Endothelial cell of umbilical vein (primary cell): ENCODE data around the gene CPA2. TPM values are rescaled to one million over a fixed set of nuclear protein-coding genes. Genes with fewer than 3 reads are reported as not detected.

ENCODE experiments used
- BruUV-seq: library from RNA; stranded (reverse); fragments of 400-500 nt; replicated peaks from 2 replicates; lab custom pipeline; 2021; lab: Mats Ljungman, UMichigan
- CTCF ChIA-PET: fragments of 300-600, 350-600 bp; sonication (Branson Sonifier 250); formaldehyde crosslinking; loops from one replicate; lab custom pipeline; 2021; ENCODE audit warnings: antibody characterized with exemption, inconsistent platforms; lab: Charles Lee
- POLR2A ChIA-PET: fragments of 300-600, 350-600 bp; sonication (Branson Sonifier 250); formaldehyde crosslinking; loops from one replicate; lab custom pipeline; 2021; ENCODE audit warnings: antibody characterized with exemption, inconsistent platforms; lab: Charles Lee
- DNase-seq: peaks from one replicate; pipeline ENCODE4 v3.0.0-alpha.2; 2011; ENCODE audit warnings: low read depth, low spot score
- FAIRE-seq: peaks from 2 replicates; lab custom pipeline; 2011; peaks lifted over from hg19 to GRCh38; lab: Jason Lieb, UNC
- H2AFZ ChIP-seq: 2 replicates; pipeline ENCODE4 v1.6.0; 2012; ENCODE audit warnings: low read depth, low read length, control low read depth, inconsistent platforms
- H3K27ac ChIP-seq: 2 replicates; pipeline ENCODE4 v1.5.1; 2011; ENCODE audit warnings: low read depth, mild to moderate bottlenecking, control low read depth, low read length, moderate library complexity; ENCODE audit not compliant: insufficient read depth
- H3K27me3 ChIP-seq, 2 experiments: 2 replicates each; pipeline versions ENCODE4 v1.6.0 to v1.6.1; 2011; ENCODE audit warnings: low read length in 2 of 2, mixed read lengths in 1 of 2; ENCODE audit not compliant: control insufficient read depth in 2 of 2, insufficient read depth in 2 of 2
- H3K36me3 ChIP-seq, 2 experiments: 2 replicates in 1 of 2; 3 replicates in 1 of 2; pipeline ENCODE4 v1.5.1; 2011; ENCODE audit warnings: low read length in 2 of 2, mild to moderate bottlenecking in 1 of 2, moderate library complexity in 1 of 2; ENCODE audit not compliant: control insufficient read depth in 2 of 2, insufficient read depth in 2 of 2; ENCODE audit errors: extremely low read depth in 1 of 2
- H3K4me1 ChIP-seq: 3 replicates; pipeline ENCODE4 v1.5.1; 2011; ENCODE audit warnings: mild to moderate bottlenecking, low read length; ENCODE audit not compliant: control insufficient read depth, insufficient read depth; ENCODE audit errors: extremely low read depth
- H3K4me2 ChIP-seq: 2 replicates; pipeline ENCODE4 v1.6.1; 2011; ENCODE audit warnings: low read length, control low read depth, mixed read lengths; ENCODE audit not compliant: insufficient read depth
- H3K4me3 ChIP-seq, 3 experiments: fragments of 200-600 bp in 1 of 3; sonication (generic), shearing (Covaris generic) in 1 of 3; replicated peaks in 1 of 3; 2 replicates each; pipeline ENCODE4 v1.5.1; 2011 to 2016; ENCODE audit warnings: control low read depth in 3 of 3, low read length in 3 of 3, mild to moderate bottlenecking in 2 of 3, inconsistent platforms in 1 of 3, low read depth in 1 of 3, moderate library complexity in 1 of 3; ENCODE audit not compliant: insufficient read depth in 1 of 3
- H3K79me2 ChIP-seq: 2 replicates; pipeline ENCODE4 v1.6.0; 2012; ENCODE audit warnings: low read length, inconsistent platforms; ENCODE audit not compliant: control insufficient read depth, insufficient read depth
- H3K9ac ChIP-seq: replicated peaks from 2 replicates; pipeline ENCODE3; 2011; ENCODE audit warnings: low read length, control low read depth; ENCODE audit not compliant: insufficient read depth; ENCODE audit errors: extremely low read depth
- H3K9me1 ChIP-seq: replicated peaks from 3 replicates; pipeline ENCODE4 v1.6.0; 2011; ENCODE audit warnings: mild to moderate bottlenecking, low read length; ENCODE audit not compliant: control insufficient read depth, insufficient read depth; ENCODE audit errors: extremely low read depth
- H3K9me3 ChIP-seq: replicated peaks from 2 replicates; pipeline ENCODE4 v1.5.1; 2012; ENCODE audit warnings: low read length, inconsistent platforms; ENCODE audit not compliant: control insufficient read depth, insufficient read depth
- H4K20me1 ChIP-seq: replicated peaks from 2 replicates; pipeline ENCODE3; 2011; ENCODE audit warnings: mild to moderate bottlenecking, low read length; ENCODE audit not compliant: control insufficient read depth, insufficient read depth; ENCODE audit errors: extremely low read depth
- CTCF ChIP-seq, 2 donors: IDR thresholded peaks; 1 replicate in 1 of 2; 2 replicates in 1 of 2; pipeline ENCODE4 v1.5.1; 2011; ENCODE audit warnings: low read length in 2 of 2, mild to moderate bottlenecking in 2 of 2, moderate library complexity in 2 of 2, control low read depth in 1 of 2, inconsistent platforms in 1 of 2, low read depth in 1 of 2; ENCODE audit not compliant: insufficient read depth in 1 of 2; ENCODE audit errors: extremely low read depth in 1 of 2
- EZH2 ChIP-seq: IDR thresholded peaks from 2 replicates; pipeline ENCODE4 v1.6.1; 2012; ENCODE audit warnings: borderline replicate concordance, low read depth, mild to moderate bottlenecking, moderate library complexity, low read length, inconsistent platforms; ENCODE audit not compliant: severe bottlenecking
- FOS ChIP-seq: IDR thresholded peaks from 2 replicates; pipeline ENCODE4 v1.6.1; 2011; ENCODE audit warnings: mild to moderate bottlenecking, low read length, moderate library complexity, borderline replicate concordance; ENCODE audit not compliant: insufficient read depth
- GATA2 ChIP-seq: IDR thresholded peaks from 2 replicates; pipeline ENCODE4 v1.7.0; 2011; ENCODE audit warnings: low read depth, mild to moderate bottlenecking, moderate library complexity, mixed read lengths, low read length; ENCODE audit not compliant: insufficient read length, insufficient read depth
- JUN ChIP-seq: IDR thresholded peaks from 2 replicates; pipeline ENCODE4 v1.6.1; 2011; ENCODE audit warnings: borderline replicate concordance, low read depth; ENCODE audit not compliant: insufficient read length, insufficient read depth
- MAX ChIP-seq: IDR thresholded peaks from 2 replicates; pipeline ENCODE4 v1.6.1; 2011; ENCODE audit not compliant: insufficient read depth, insufficient read length
- MYC ChIP-seq: IDR thresholded peaks from one replicate; pipeline ENCODE4 v1.6.1; 2011; ENCODE audit warnings: mild to moderate bottlenecking, low read depth, low read length
- POLR2A ChIP-seq: IDR thresholded peaks from 2 replicates; pipeline ENCODE4 v1.6.1; 2012; ENCODE audit warnings: low read depth, mild to moderate bottlenecking, control low read depth, low read length
- POLR2AphosphoS5 ChIP-seq: IDR thresholded peaks from 2 replicates; pipeline ENCODE4 v1.6.1; 2012; ENCODE audit warnings: low read depth, mild to moderate bottlenecking, control low read depth, low read length, moderate library complexity; ENCODE audit not compliant: insufficient read depth
- dilution Hi-C: fragments of 300-500 bp; cut with MboI; formaldehyde crosslinking; loops from one replicate; pipeline ENCODE4 v1.15.0; 2019; ENCODE audit warnings: low sequenced_read_pairs; ENCODE audit not compliant: extremely low pct_ligation_motif_present
- intact Hi-C: fragments of 100-400 bp; cut with micrococcal nuclease; formaldehyde crosslinking; loops from one replicate; pipeline ENCODE4 v1.10.0; 2022
- polyA plus RNA-seq, 4 experiments: library from polyadenylated mRNA; depleted of rRNA in 3 of 4; stranded (reverse) in 3 of 4; unstranded in 1 of 4; fragments of >200 nt; gene quantifications; 2 replicates each; pipeline versions ENCODE4 v1.2.1 to v1.2.3, GENCODE V29; 2011 to 2012; ENCODE audit warnings: missing spikeins in 1 of 4
- total RNA-seq: library from RNA; stranded (reverse); gene quantifications from 2 replicates; pipeline ENCODE4 v1.2.3, GENCODE V29; 2021

CPA2 gene
- total and polyA plus RNA-seq, 2 donors (not counting 3 experiments of a cell fraction or from before 2014, with no cell fraction given), result not detected

- no peak for DNase-seq
- H3K27ac ChIP-seq, result no peak overlapping the region
- POLR2A ChIA-PET, result no interaction called here
- no peaks in the 10 kb centered on the region for H3K9me3 ChIP-seq
- no peaks in the 10 kb centered on the region for H3K79me2 ChIP-seq
- no peak overlapping the region for H2AFZ ChIP-seq
- no peak for TF ChIP-seq EZH2
- TF ChIP-seq POLR2A, result no peak
- no peak for TF ChIP-seq POLR2AphosphoS5
- no peak for TF ChIP-seq JUN
- TF ChIP-seq CTCF (IDR thresholded peaks at IDR 0.05; ENCODE audit: extremely low read depth in 1 of 2, insufficient read depth in 1 of 2, low read depth in 1 of 2, low read length in 2 of 2), result no peak
- no peak overlapping the region for H3K4me2 ChIP-seq
- CTCF ChIA-PET, result interaction anchor here (2.2 kb wide), 1 partner anchor 10 kb away, joined by 10 read pairs; the partner anchor contains the start of gene CPA4
- no peak for FAIRE-seq
- intact Hi-C loops (no loop called here), dilution Hi-C loops (no loop called here)
- H3K4me1 ChIP-seq, result no peaks in the 10 kb centered on the region
- H3K9me1 ChIP-seq, result no peaks in the 10 kb centered on the region
- no peak overlapping the region for H3K9ac ChIP-seq
- peaks cover 0 to 3% of the 10 kb centered on the region in 2 experiments for H3K27me3 ChIP-seq
- no TSS peak for BruUV-seq
- no peaks in the 10 kb centered on the region for H4K20me1 ChIP-seq
- no peaks in the 10 kb centered on the region for H3K36me3 ChIP-seq
- no peak overlapping the region for H3K4me3 ChIP-seq
Observed at GRCh38 chr7:130303551-130303950, 36.9 kb downstream of the CPA2 start.

- Histone ChIP-seq H3K4me1 (no peaks in the 10 kb centered on the region), H3K36me3 (no peaks in the 10 kb centered on the region), H3K27ac (no peak overlapping the region), H3K4me2 (no peak overlapping the region), H4K20me1 (no peaks in the 10 kb centered on the region), H2AFZ (no peak overlapping the region), H3K4me3 (no peak overlapping the region), H3K9me3 (no peaks in the 10 kb centered on the region), H3K9ac (no peak overlapping the region), H3K9me1 (no peaks in the 10 kb centered on the region), H3K27me3 (peaks cover 0 to 3% of the 10 kb centered on the region in 2 experiments), H3K79me2 (no peaks in the 10 kb centered on the region)
- POLR2A ChIA-PET, result no interaction called here
- intact Hi-C loops (no loop called here), dilution Hi-C loops (no loop called here)
- DNase-seq (no peak), FAIRE-seq (no peak)
- CTCF ChIA-PET, result no interaction called here
- BruUV-seq, result no TSS peak
- TF ChIP-seq MYC (no peak), FOS (no peak), JUN (no peak), POLR2A (no peak), GATA2 (no peak), POLR2AphosphoS5 (no peak), EZH2 (no peak), CTCF (IDR thresholded peaks at IDR 0.05; ENCODE audit: extremely low read depth in 1 of 2, insufficient read depth in 1 of 2, low read depth in 1 of 2, low read length in 2 of 2) (no peak), MAX (no peak)
Observed at GRCh38 chr7:130303982-130304381, 37.3 kb downstream of the CPA2 start.
